Keratinocyte (primary cell): ENCODE results near the gene L3MBTL2. TPM values are rescaled to one million over a fixed set of nuclear protein-coding genes. Genes with fewer than 3 reads are reported as not detected.

Experiments used
- DNase-seq: peaks from one replicate; pipeline ENCODE4 v3.0.0-alpha.2; 2011; ENCODE audit warnings: low read depth, missing footprints, low spot score
- FAIRE-seq: peaks from 2 replicates; lab custom pipeline; 2011; peaks lifted over from hg19 to GRCh38; lab: Jason Lieb, UNC
- H2AFZ ChIP-seq: 2 replicates; pipeline ENCODE4 v1.6.0; 2012; ENCODE audit warnings: low read length, control low read depth, inconsistent platforms; ENCODE audit not compliant: control insufficient read depth
- H3K27ac ChIP-seq: 2 replicates; pipeline ENCODE4 v1.5.1; 2011; ENCODE audit warnings: low read length; ENCODE audit not compliant: control insufficient read depth, insufficient read depth
- H3K27me3 ChIP-seq: 3 replicates; pipeline ENCODE4 v1.6.0; 2011; ENCODE audit warnings: low read length; ENCODE audit not compliant: control insufficient read depth, insufficient read depth; ENCODE audit errors: extremely low read depth
- H3K36me3 ChIP-seq, 2 experiments: 2 replicates in 1 of 2; 3 replicates in 1 of 2; pipeline ENCODE4 v1.5.1; 2011; ENCODE audit warnings: low read length in 2 of 2, mild to moderate bottlenecking in 1 of 2; ENCODE audit not compliant: control insufficient read depth in 2 of 2, insufficient read depth in 2 of 2; ENCODE audit errors: extremely low read depth in 1 of 2
- H3K4me1 ChIP-seq: 3 replicates; pipeline ENCODE4 v1.5.1; 2011; ENCODE audit warnings: low read length; ENCODE audit not compliant: control insufficient read depth, insufficient read depth; ENCODE audit errors: extremely low read depth
- H3K4me2 ChIP-seq: 3 replicates; pipeline ENCODE4 v1.6.0; 2011; ENCODE audit warnings: low read depth, low read length; ENCODE audit not compliant: control insufficient read depth, insufficient read depth; ENCODE audit errors: extremely low read depth
- H3K4me3 ChIP-seq, 3 experiments: fragments of 200-600 bp in 1 of 3; sonication (generic) in 1 of 3; 2 replicates in 2 of 3; 3 replicates in 1 of 3; pipeline ENCODE4 v1.5.1; 2011 to 2016; ENCODE audit warnings: low read length in 3 of 3, mild to moderate bottlenecking in 3 of 3, control low read depth in 2 of 3, inconsistent platforms in 1 of 3, low read depth in 1 of 3, mixed read lengths in 1 of 3, mixed run types in 1 of 3, moderate library complexity in 1 of 3; ENCODE audit not compliant: control insufficient read depth in 2 of 3, insufficient read depth in 2 of 3; ENCODE audit errors: extremely low read depth in 1 of 3
- H3K79me2 ChIP-seq: 2 replicates; pipeline ENCODE4 v1.6.0; 2012; ENCODE audit warnings: low read length; ENCODE audit not compliant: control insufficient read depth, insufficient read depth
- H3K9ac ChIP-seq: 3 replicates; pipeline ENCODE4 v1.6.0; 2011; ENCODE audit warnings: low read length; ENCODE audit not compliant: control insufficient read depth, insufficient read depth; ENCODE audit errors: extremely low read depth
- H3K9me1 ChIP-seq: 3 replicates; pipeline ENCODE4 v1.6.0; 2011; ENCODE audit warnings: low read length; ENCODE audit not compliant: control insufficient read depth, insufficient read depth; ENCODE audit errors: extremely low read depth
- H3K9me3 ChIP-seq: 2 replicates; pipeline ENCODE4 v1.5.1; 2012; ENCODE audit warnings: low read depth, low read length; ENCODE audit not compliant: control insufficient read depth
- H4K20me1 ChIP-seq: 3 replicates; pipeline ENCODE4 v1.6.0; 2011; ENCODE audit warnings: low read length; ENCODE audit not compliant: control insufficient read depth, insufficient read depth; ENCODE audit errors: extremely low read depth
- CTCF ChIP-seq, 3 experiments: IDR thresholded peaks in 1 of 3; conservative IDR thresholded peaks in 1 of 3; optimal IDR thresholded peaks in 1 of 3; 2 replicates in 2 of 3; 3 replicates in 1 of 3; pipeline versions ENCODE3 to v1.5.1; 2011; ENCODE audit warnings: low read length in 3 of 3, mild to moderate bottlenecking in 3 of 3, moderate library complexity in 2 of 3, control low read depth in 1 of 3, inconsistent platforms in 1 of 3; ENCODE audit not compliant: insufficient read depth in 2 of 3; ENCODE audit errors: extremely low read depth in 1 of 3
- EZH2 ChIP-seq: IDR thresholded peaks from one replicate; pipeline ENCODE4 v1.6.1; 2012; ENCODE audit warnings: inconsistent platforms, mild to moderate bottlenecking, low read length, moderate library complexity
- dilution Hi-C: fragments of 300-500 bp; cut with MboI; formaldehyde crosslinking; loops from one replicate; pipeline ENCODE4 v1.7.0; 2020; ENCODE audit warnings: low sequenced_read_pairs; ENCODE audit not compliant: extremely low pct_ligation_motif_present
- polyA plus RNA-seq, 5 experiments: library from polyadenylated mRNA; depleted of rRNA in 3 of 5; stranded (reverse) in 3 of 5; stranded (forward) in 1 of 5; unstranded in 1 of 5; fragments of >200 nt; gene quantifications; 1 replicate in 1 of 5; 2 replicates in 3 of 5; 3 replicates in 1 of 5; pipeline versions ENCODE4 v1.2.1 to v1.2.3, GENCODE V29; 2011 to 2012; ENCODE audit warnings: missing spikeins in 2 of 5, low read depth in 1 of 5, low replicate concordance in 1 of 5

L3MBTL2 gene
- polyA plus RNA-seq, 1 donor (not counting 4 experiments of a cell fraction or from before 2014, with no cell fraction given), result 16.7 TPM

- TF ChIP-seq EZH2 (no peak), CTCF (optimal IDR thresholded peaks at IDR 0.05 in 1 of 3, IDR thresholded peaks at IDR 0.05 in 1 of 3, conservative IDR thresholded peaks at IDR 0.05 in 1 of 3; ENCODE audit: extremely low read depth in 1 of 3, insufficient read depth in 2 of 3, low read length in 3 of 3) (no peak)
- no peak for DNase-seq
- Histone ChIP-seq H3K9me1 (no peaks in the 10 kb centered on the region), H4K20me1 (peaks cover 5% of the 10 kb centered on the region), H3K9me3 (no peaks in the 10 kb centered on the region), H3K79me2 (peaks cover 3% of the 10 kb centered on the region), H3K4me3 (no peak overlapping the region), H3K36me3 (peaks cover 46 to 56% of the 10 kb centered on the region in 2 experiments), H3K27ac (no peak overlapping the region), H3K9ac (no peak overlapping the region), H3K4me1 (peaks cover 18% of the 10 kb centered on the region), H3K4me2 (no peak overlapping the region), H3K27me3 (no peaks in the 10 kb centered on the region), H2AFZ (no peak overlapping the region)
- FAIRE-seq, result no peak
- dilution Hi-C loops, result no loop called here
These were observed 42.6 kb downstream of the L3MBTL2 start for GRCh38 chr22:41247703-41248102.

- H3K9me3 ChIP-seq, result no peaks in the 10 kb centered on the region
- dilution Hi-C loops, result no loop called here
- no peak overlapping the region for H3K4me3 ChIP-seq
- H3K4me1 ChIP-seq, result peaks cover 12% of the 10 kb centered on the region
- no peak overlapping the region for H3K4me2 ChIP-seq
- H3K36me3 ChIP-seq, result peaks cover 52 to 62% of the 10 kb centered on the region in 2 experiments
- H3K27me3 ChIP-seq, result no peaks in the 10 kb centered on the region
- H3K27ac ChIP-seq, result no peak overlapping the region
- no peak overlapping the region for H3K9ac ChIP-seq
- peaks cover 3% of the 10 kb centered on the region for H3K79me2 ChIP-seq
- no peaks in the 10 kb centered on the region for H3K9me1 ChIP-seq
- FAIRE-seq (no peak), DNase-seq (no peak)
- H4K20me1 ChIP-seq, result peaks cover 8% of the 10 kb centered on the region
- TF ChIP-seq EZH2 (no peak), CTCF (optimal IDR thresholded peaks at IDR 0.05 in 1 of 3, IDR thresholded peaks at IDR 0.05 in 1 of 3, conservative IDR thresholded peaks at IDR 0.05 in 1 of 3; ENCODE audit: extremely low read depth in 1 of 3, insufficient read depth in 2 of 3, low read length in 3 of 3) (no peak)
- H2AFZ ChIP-seq, result no peak overlapping the region
These were observed 43.2 kb downstream of the L3MBTL2 start for GRCh38 chr22:41248314-41248713.
